HepG2 (cell line): ENCODE data around the gene CA7. TPM values are rescaled to one million over a fixed set of nuclear protein-coding genes. Genes with fewer than 3 reads are reported as not detected.

Experiments used
- GZF1 ChIP-seq: sonication (generic); formaldehyde crosslinking; IDR thresholded peaks from 2 replicates; pipeline ENCODE4 v1.5.1; 2020; ENCODE audit warnings: mild to moderate bottlenecking, missing genetic modification reagents
- JARID2 ChIP-seq: sonication (generic); formaldehyde crosslinking; IDR thresholded peaks from 2 replicates; pipeline ENCODE4 v1.8.1; 2023; ENCODE audit warnings: missing genetic modification reagents, inconsistent platforms; ENCODE audit not compliant: insufficient replicate concordance
- KMT2A ChIP-seq: sonication (generic); formaldehyde crosslinking; IDR thresholded peaks from 2 replicates; pipeline ENCODE4 v1.4.0; 2020; ENCODE audit warnings: missing genetic modification reagents
- MIER3 ChIP-seq: IDR thresholded peaks from 2 replicates; pipeline ENCODE4 v1.6.1; 2016; ENCODE audit warnings: missing compliant biosample characterization, borderline replicate concordance
- NKX3-1 ChIP-seq: sonication (generic); formaldehyde crosslinking; IDR thresholded peaks from 2 replicates; pipeline ENCODE4 v1.5.0; 2020; ENCODE audit warnings: missing genetic modification reagents
- SALL1 ChIP-seq: sonication (generic); formaldehyde crosslinking; IDR thresholded peaks from 2 replicates; pipeline ENCODE4 v1.8.0; 2022; ENCODE audit warnings: mild to moderate bottlenecking, missing genetic modification reagents
- TIGD3 ChIP-seq: sonication (generic); formaldehyde crosslinking; IDR thresholded peaks from 2 replicates; pipeline ENCODE4 v1.5.1; 2020; ENCODE audit warnings: mild to moderate bottlenecking, missing genetic modification reagents, borderline replicate concordance
- ZBTB40 ChIP-seq, 2 experiments: fragments of 450-650 bp in 1 of 2; sonication (generic) in 1 of 2; formaldehyde crosslinking in 1 of 2; IDR thresholded peaks; 2 replicates each; pipeline versions ENCODE4 v1.6.1 to v1.8.0; 2016 to 2022; ENCODE audit warnings: antibody characterized with exemption in 1 of 2, mild to moderate bottlenecking in 1 of 2, missing genetic modification reagents in 1 of 2
- ZNF713 ChIP-seq: sonication (generic); formaldehyde crosslinking; IDR thresholded peaks from 2 replicates; pipeline ENCODE4 v1.4.0; 2020; ENCODE audit warnings: mild to moderate bottlenecking, missing genetic modification reagents
- ZNF816 ChIP-seq: sonication (generic); formaldehyde crosslinking; IDR thresholded peaks from 2 replicates; pipeline ENCODE4 v1.8.0; 2022; ENCODE audit warnings: missing genetic modification reagents, mild to moderate bottlenecking, borderline replicate concordance
- polyA plus RNA-seq, 8 experiments: library from polyadenylated mRNA; depleted of rRNA in 3 of 8; stranded (reverse) in 7 of 8; unstranded in 1 of 8; fragments of >200 nt; fragmentation: Illumina TruSeq in 4 of 8; extraction: Trizol in 4 of 8; gene quantifications; 2 replicates each; pipeline versions ENCODE4 v1.2.1 to v1.2.3, GENCODE V29; 2011 to 2016; ENCODE audit warnings: low read depth in 4 of 8, missing spikeins in 1 of 8, mixed read lengths in 1 of 8; ENCODE audit not compliant: insufficient read depth in 1 of 8
- total RNA-seq, 5 experiments: library from RNA; depleted of rRNA; stranded (reverse); fragments of >200 nt; fragmentation: Illumina TruSeq; extraction: Trizol; gene quantifications; 2 replicates each; pipeline ENCODE4 v1.2.3, GENCODE V29; 2016; ENCODE audit warnings: low read depth in 1 of 5
- TF ChIP-seq, protein P1 (sequence below): sonication (generic); formaldehyde crosslinking; IDR thresholded peaks from 2 replicates; pipeline ENCODE4 v1.4.0; 2020; ENCODE audit warnings: missing genetic modification reagents
- TF ChIP-seq, protein P2 (sequence below): sonication (generic); formaldehyde crosslinking; conservative IDR thresholded peaks from 2 replicates; pipeline ENCODE4 v1.4.0; 2020; ENCODE audit warnings: missing genetic modification reagents

The CA7 gene
- total and polyA plus RNA-seq, 2 of the 13 experiments (the other 11 are each of a cell fraction or from before 2014, with no cell fraction given): not detected

- TF ChIP-seq TIGD3 (CRISPR knock-in tag) (no peak), ZNF713 (no peak), MIER3 (peak; percentile 59; the same call in 1 of the 2 replicates), ZBTB40 (IDR thresholded peaks at IDR 0.05) (no peak), ZBTB40 (CRISPR knock-in tag; IDR thresholded peaks at IDR 0.05) (peak; percentile 92), JARID2 (CRISPR knock-in tag) (no peak), KMT2A (CRISPR knock-in tag) (peak; percentile 90; the same call in 1 of the 2 replicates), NKX3-1 (CRISPR knock-in tag) (peak; percentile 99), ZNF816 (CRISPR knock-in tag) (no peak), SALL1 (CRISPR knock-in tag) (peak; percentile 92), GZF1 (CRISPR knock-in tag) (peak; percentile 53; the same call in 1 of the 2 replicates)
- TF ChIP-seq, protein P1, sequence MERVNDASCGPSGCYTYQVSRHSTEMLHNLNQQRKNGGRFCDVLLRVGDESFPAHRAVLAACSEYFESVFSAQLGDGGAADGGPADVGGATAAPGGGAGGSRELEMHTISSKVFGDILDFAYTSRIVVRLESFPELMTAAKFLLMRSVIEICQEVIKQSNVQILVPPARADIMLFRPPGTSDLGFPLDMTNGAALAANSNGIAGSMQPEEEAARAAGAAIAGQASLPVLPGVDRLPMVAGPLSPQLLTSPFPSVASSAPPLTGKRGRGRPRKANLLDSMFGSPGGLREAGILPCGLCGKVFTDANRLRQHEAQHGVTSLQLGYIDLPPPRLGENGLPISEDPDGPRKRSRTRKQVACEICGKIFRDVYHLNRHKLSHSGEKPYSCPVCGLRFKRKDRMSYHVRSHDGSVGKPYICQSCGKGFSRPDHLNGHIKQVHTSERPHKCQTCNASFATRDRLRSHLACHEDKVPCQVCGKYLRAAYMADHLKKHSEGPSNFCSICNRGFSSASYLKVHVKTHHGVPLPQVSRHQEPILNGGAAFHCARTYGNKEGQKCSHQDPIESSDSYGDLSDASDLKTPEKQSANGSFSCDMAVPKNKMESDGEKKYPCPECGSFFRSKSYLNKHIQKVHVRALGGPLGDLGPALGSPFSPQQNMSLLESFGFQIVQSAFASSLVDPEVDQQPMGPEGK: no peak
- TF ChIP-seq, protein P2, sequence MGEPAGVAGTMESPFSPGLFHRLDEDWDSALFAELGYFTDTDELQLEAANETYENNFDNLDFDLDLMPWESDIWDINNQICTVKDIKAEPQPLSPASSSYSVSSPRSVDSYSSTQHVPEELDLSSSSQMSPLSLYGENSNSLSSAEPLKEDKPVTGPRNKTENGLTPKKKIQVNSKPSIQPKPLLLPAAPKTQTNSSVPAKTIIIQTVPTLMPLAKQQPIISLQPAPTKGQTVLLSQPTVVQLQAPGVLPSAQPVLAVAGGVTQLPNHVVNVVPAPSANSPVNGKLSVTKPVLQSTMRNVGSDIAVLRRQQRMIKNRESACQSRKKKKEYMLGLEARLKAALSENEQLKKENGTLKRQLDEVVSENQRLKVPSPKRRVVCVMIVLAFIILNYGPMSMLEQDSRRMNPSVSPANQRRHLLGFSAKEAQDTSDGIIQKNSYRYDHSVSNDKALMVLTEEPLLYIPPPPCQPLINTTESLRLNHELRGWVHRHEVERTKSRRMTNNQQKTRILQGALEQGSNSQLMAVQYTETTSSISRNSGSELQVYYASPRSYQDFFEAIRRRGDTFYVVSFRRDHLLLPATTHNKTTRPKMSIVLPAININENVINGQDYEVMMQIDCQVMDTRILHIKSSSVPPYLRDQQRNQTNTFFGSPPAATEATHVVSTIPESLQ (CRISPR knock-in tag): no peak
Measured at GRCh38 chr16:66830422-66831404, 13.5 kb upstream of the CA7 start, which contains the start of gene NAE1 (continued).
